Fibroblast of skin of scalp (primary cell): ENCODE results near the gene TSSK3. TPM values are rescaled to one million over a fixed set of nuclear protein-coding genes. Genes with fewer than 3 reads are reported as not detected.

Experiments used
- DNase-seq: peaks from one replicate; pipeline ENCODE4 v3.0.0-alpha.2; 2013
- polyA plus RNA-seq, 2 experiments: library from polyadenylated mRNA; unstranded; fragments of 120-200 nt; gene quantifications; one replicate each; pipeline ENCODE4 v1.2.1, GENCODE V29; 2013; ENCODE audit not compliant: insufficient read length in 2 of 2

TSSK3 gene
- polyA plus RNA-seq (2013, experiment 1 of 2; ENCODE audit: insufficient read length) = 0.54 TPM
- 0.60 TPM for polyA plus RNA-seq (2013, experiment 2 of 2; ENCODE audit: insufficient read length)

GRCh38 chr1:32362474-32363313 is at the start of gene TSSK3, which contains the start of gene FAM229A:
TSSK3 (plus strand) TSS chr1:32362539; CDS start chr1:32362702, 163 bp downstream.
FAM229A (minus strand) TSS chr1:32362485; CDS start chr1:32362091, 394 bp downstream.
- no peak for DNase-seq

GRCh38 chr1:32316903-32317277 is 45.4 kb upstream of the TSSK3 start:
- no peak for DNase-seq

GRCh38 chr1:32318127-32318869 is 44.0 kb upstream of the TSSK3 start:
- no peak for DNase-seq

GRCh38 chr1:32321712-32322291 is 40.5 kb upstream of the TSSK3 start:
- no peak for DNase-seq

- no peak for DNase-seq
These were observed 35.1 kb upstream of the TSSK3 start for GRCh38 chr1:32327204-32327603.

- DNase-seq = no peak
These were observed 32.3 kb upstream of the TSSK3 start for GRCh38 chr1:32329931-32330466.

GRCh38 chr1:32330558-32331151 is 31.7 kb upstream of the TSSK3 start:
- DNase-seq = no peak

GRCh38 chr1:32331549-32331948 is 30.8 kb upstream of the TSSK3 start:
- no peak for DNase-seq

GRCh38 chr1:32332290-32333079 is 29.9 kb upstream of the TSSK3 start:
- no peak for DNase-seq

GRCh38 chr1:32333251-32333963 is 28.9 kb upstream of the TSSK3 start:
- no peak for DNase-seq

- no peak for DNase-seq
These were observed 28.0 kb upstream of the TSSK3 start for GRCh38 chr1:32334274-32334861.

- DNase-seq = peak; percentile 58
These were observed 27.3 kb upstream of the TSSK3 start for GRCh38 chr1:32334864-32335534.

GRCh38 chr1:32335535-32335789 is 26.9 kb upstream of the TSSK3 start:
- no peak for DNase-seq

- peak; percentile 78 for DNase-seq
These were observed 26.3 kb upstream of the TSSK3 start, which contains the start of gene MARCKSL1 for GRCh38 chr1:32335790-32336590. MARCKSL1 (minus strand) TSS chr1:32336233; CDS start chr1:32336033, 200 bp downstream.

- no peak for DNase-seq
These were observed 25.8 kb upstream of the TSSK3 start for GRCh38 chr1:32336591-32336932.

- DNase-seq = peak; percentile 39
These were observed 25.2 kb upstream of the TSSK3 start for GRCh38 chr1:32336963-32337675.

- no peak for DNase-seq
These were observed 24.3 kb upstream of the TSSK3 start for GRCh38 chr1:32337855-32338636.

GRCh38 chr1:32338637-32339145 is 23.6 kb upstream of the TSSK3 start:
- no peak for DNase-seq
